HG03565 (cell line): Measurements from ENCODE around the gene MYADML2.

Experiments used
- ATAC-seq: cut with Tn5 transposase; IDR thresholded peaks from one replicate; pipeline ENCODE4 v1.9.1; 2021; ENCODE audit warnings: mild to moderate bottlenecking, moderate library complexity; ENCODE audit not compliant: unreplicated experiment

MYADML2 gene

GRCh38 chr17:81940538-81941483, 6.2 kb downstream of the MYADML2 start:
- ATAC-seq = no peak

GRCh38 chr17:81939881-81940385, 7.1 kb downstream of the MYADML2 start:
- no peak for ATAC-seq

GRCh38 chr17:81939218-81939617, 7.8 kb downstream of the MYADML2 start:
- no peak for ATAC-seq

- no peak for ATAC-seq
Measured at GRCh38 chr17:81935709-81936084, 11.3 kb downstream of the MYADML2 start.

GRCh38 chr17:81934850-81935708, 12.0 kb downstream of the MYADML2 start:
- no peak for ATAC-seq

GRCh38 chr17:81934098-81934757, 12.8 kb downstream of the MYADML2 start:
- ATAC-seq = no peak

- no peak for ATAC-seq
Measured at GRCh38 chr17:81933178-81933699, 13.8 kb downstream of the MYADML2 start.

GRCh38 chr17:81932333-81932983, 14.6 kb downstream of the MYADML2 start:
- no peak for ATAC-seq

- no peak for ATAC-seq
Measured at GRCh38 chr17:81931557-81932332, 15.3 kb downstream of the MYADML2 start.

GRCh38 chr17:81931189-81931556, 15.9 kb downstream of the MYADML2 start:
- no peak for ATAC-seq

- ATAC-seq = no peak
Measured at GRCh38 chr17:81930142-81931125, 16.6 kb downstream of the MYADML2 start.

- ATAC-seq = no peak
Measured at GRCh38 chr17:81929253-81930141, 17.5 kb downstream of the MYADML2 start.

GRCh38 chr17:81928544-81929252, 18.3 kb downstream of the MYADML2 start:
- no peak for ATAC-seq

GRCh38 chr17:81927653-81928543, 19.1 kb downstream of the MYADML2 start, which contains the start of gene MAFG:
Gene MAFG (minus strand): TSS chr17:81927735. CDS start chr17:81923185, 4,550 bp downstream.
- peak; percentile 55 for ATAC-seq

- peak; percentile 5 for ATAC-seq
Measured at GRCh38 chr17:81927152-81927652, 19.8 kb downstream of the MYADML2 start.
